Activated CD4-positive, CD25-positive, alpha-beta regulatory T cell treated with anti-CD3 and anti-CD28 coated beads, Interleukin-2, amount 50 U/mL, for 72 hours (primary cell): Measurements from ENCODE around the gene PRKG1.

Experiments used
- DNase-seq: peaks from one replicate; pipeline ENCODE4 v3.0.0; 2021

The PRKG1 gene

DNA sequence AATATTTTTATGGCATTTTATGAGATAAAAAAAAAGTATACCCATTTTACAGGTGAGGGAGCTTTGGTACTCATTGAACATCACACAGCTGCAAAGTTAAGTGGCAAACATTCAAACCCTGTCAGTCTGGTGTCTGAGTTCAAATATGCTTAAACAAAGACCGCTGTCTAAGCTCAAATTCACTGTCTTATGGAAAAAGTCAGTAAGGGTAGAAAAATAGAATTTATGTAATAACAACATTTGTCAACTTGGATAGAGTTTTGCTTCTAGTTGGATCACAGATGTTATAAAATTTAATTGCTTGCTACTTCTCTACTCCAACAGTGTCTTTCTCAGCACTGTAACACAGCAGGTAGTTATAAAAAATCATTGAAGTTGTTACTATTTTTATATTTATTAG, 786.8 kb downstream of the PRKG1 start:
- DNase-seq = no peak

DNA sequence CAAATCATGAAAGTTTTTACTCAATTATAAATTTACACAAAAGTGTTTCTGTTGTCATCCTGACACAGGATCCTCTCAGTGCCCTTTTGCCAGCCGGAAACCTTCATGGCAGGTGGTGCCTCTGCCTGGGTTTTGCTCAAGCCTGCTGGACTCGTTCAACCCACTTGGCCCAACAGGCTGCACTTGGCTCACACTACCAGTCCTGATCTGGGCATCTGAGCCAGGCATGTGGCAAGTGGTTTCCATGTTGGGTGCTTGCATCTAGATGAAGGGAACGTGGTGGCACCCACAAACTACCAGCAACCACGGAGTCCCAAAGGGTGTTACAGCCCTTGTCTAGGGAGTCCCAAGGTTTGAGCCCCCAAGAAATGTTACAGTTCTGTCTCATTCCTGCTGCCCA, 787.4 kb downstream of the PRKG1 start:
- DNase-seq = no peak

DNA sequence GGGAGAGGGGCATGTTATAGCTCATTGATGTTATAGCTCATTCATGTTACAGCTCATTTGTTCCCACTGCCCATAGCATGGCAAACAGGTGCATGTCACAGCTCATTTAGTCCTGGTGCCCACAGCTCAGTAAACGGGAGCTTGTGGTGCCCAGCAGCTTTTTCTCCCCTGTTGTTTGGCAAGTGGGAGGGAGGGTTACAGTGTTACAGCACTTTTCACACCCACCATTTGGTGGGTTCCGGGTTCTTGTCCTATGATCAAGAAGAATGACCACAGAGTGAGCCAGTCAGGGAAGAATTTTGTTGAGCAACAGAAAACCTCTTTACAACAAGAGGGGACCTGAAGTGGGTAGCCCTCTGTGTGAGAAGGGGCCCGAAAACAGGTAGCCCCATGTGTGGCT, 787.9 kb downstream of the PRKG1 start:
- DNase-seq = no peak

DNA sequence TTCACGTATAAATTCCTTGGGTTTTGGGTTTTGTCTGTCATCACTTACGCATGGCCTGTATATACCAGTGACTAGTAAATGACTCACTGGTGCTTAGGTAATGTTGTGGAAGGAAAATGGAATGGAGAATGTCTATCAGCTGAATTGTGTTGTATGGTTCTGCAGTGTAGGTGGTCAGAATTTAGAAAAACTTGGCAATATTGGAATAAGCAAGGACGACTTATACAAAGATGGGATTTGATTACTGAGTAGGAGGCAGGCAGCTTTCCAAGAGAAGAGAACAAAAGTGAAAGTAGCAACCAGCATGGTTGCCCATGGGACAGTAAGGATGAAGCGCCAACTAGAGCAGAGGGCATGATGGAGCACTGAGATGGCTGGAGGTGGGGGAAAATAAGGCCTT, 793.7 kb downstream of the PRKG1 start:
- DNase-seq = no peak

DNA sequence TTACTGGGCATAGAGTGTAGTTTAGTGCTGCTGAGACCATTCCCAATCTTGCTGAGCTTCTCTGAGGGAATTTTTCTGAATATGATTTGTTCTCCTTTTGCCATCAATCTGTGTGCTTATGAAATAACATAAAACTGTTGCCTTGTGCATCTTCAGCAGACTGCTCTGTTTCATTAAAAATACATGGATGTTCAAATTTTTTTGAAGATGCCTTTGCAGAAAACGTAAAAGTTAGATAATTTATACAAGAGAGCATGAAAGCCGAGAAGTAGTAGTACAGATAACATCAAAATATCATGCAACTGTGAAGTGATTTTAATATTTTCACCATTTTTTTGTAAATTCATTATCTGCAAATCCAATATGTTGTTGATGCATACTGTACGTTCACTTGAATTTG, 799.8 kb downstream of the PRKG1 start:
- no peak for DNase-seq

DNA sequence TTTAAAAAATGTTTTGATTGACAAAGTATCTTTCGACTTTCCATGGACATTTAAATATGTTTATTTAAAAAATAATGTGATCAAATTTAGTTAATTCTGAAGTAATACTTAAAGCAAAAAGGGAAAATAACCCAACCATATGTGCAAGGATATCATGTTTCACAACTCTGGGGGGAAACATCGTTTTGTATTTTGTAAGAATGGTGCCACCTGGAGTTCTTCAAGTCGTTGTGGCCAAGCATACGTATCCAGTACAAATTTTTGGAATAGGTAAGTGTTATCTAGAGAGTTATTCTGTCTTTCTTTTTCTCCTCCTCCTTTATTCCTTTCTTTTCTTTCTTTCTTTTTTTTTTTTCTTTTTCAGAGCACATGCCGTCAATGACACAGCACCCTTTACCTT, 801.3 kb downstream of the PRKG1 start:
- no peak for DNase-seq

DNA sequence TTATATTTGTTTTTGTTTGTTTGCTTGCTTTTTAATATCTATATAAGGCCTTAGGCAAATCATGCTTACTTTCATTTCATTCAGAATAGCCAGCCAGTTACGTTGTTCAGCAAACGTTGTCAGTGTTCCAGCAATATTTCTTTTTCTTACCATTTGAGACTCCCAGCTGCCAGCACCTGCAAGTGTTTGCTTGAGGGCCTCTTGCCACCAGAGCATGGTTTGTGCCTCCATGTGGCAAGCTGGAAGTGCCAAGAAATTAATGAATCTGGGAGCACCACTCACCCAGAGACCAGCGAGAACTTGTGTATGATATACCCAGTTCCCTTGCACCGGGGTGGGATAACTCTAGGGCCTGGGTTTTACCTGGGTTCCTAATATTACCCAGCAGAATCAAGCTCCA, 802.2 kb downstream of the PRKG1 start:
- no peak for DNase-seq

DNA sequence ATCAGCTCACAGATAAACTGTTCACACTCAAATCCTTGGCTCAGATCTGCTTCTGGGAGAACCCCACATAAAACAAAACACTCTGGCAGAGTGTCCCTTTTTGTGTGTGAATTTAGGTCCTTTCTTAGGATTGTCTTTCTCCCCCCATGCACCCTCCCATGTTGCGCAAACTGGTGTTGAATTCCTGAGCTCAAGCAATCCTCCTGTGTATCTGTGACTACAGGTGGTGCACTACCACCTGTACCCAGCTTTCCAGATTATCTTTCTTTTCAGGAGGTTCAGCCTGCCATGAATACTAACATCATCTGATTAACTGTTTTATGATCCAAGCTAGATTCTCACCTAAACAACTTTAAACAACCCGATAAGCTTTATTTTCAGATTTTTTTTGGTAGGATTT, 802.7 kb downstream of the PRKG1 start:
- DNase-seq = no peak

DNA sequence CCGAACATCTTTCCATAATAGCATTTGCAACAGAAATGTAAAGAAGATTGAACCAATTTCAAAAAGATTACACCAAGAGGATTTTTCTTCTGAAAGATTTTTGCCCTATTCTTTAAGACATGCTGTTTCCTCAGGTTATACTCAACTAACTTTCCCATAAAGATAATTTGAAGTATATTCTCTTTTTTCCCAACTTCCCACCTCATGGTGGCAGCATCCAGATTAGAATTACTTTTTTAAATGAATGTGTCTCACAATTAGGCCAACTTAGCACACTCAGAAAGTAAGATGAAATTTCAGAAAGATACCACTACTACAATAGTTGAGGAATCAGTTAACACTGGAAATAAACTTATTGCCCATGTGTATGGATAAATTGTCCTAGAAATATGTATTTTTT, 803.3 kb downstream of the PRKG1 start:
- DNase-seq = no peak

DNA sequence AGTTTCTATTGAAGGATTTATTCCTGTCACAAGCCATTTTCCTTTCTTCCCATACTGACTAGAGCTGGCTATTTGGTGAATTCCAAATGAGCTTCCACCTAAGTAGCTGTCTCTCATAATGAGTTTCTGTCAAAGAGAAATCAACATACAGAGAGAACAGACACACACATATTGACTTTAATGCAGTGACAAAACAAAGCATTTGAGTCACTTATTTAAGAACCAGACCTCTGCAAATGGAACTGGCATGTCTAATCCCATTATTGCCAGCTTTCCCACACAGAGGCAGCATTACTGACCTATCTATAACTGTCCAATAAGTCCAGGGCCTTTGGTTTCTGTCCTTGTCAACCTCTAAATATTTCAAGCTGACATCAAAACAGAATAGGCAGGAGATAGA, 804.4 kb downstream of the PRKG1 start:
- no peak for DNase-seq

DNA sequence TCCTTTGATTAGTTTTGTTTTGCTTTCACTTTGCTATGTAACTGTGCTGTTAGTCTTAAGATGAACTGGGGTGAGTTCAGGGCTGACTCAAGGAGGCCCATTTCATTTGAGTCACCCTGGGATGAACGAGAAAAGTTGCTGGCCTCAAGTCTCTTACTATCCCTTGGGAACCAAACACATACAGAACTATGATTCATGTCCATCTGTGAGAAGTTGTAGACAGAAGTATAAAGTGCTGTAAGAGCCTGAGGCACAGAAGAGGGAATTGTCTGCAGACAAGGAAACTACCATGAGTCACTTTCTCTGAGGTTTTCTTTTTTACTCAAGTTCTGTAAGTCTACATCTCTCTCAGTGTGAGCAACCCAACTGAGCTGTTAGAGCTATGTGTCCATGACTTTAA, 805.0 kb downstream of the PRKG1 start:
- DNase-seq = no peak

DNA sequence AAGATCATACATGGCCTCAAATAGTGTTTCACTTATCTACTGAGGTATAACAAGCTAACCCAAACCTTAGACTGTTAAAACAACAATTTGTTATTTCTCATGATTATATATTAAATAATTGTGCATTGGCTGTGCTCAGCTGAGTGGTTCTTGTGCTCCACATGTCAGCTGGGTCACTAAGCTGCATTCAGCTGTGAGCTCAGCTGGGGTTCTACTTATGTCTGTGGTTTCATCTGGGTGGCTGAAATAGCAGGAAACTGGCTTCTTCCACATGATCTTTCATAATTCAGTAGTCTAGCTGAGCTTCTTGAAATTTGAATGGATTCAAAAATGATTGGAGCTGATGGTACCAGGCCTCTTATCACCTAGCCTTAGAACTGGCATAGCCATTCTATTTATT, 806.9 kb downstream of the PRKG1 start:
- no peak for DNase-seq

DNA sequence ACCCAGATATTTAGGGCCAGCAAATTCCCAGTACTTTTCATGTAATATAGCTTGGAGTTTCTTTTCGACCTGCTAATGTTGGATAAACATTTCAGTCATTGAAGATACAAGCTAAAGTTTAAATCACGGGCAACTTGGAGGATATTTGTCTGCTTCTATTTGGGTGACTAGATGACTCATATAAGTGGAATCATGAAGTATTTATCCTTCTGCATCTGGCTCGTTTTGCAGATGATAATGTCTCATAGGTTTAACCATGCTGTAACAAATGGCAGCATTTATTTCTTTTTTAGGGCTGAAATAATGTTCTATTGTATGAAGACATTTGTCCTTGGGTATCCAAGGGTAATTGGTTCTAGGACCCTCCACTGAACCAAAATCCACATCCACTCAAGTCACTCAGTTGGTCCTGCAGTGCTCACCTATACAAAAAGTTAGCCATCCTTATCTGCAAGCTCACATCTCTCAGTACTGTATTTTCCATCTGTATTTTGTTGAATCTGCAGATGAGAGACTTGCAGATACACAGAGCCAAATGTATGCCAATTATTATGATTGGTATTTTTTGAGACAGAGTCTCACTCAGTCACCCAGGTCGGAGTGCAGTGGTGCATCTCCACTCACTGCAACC, 812.3 kb downstream of the PRKG1 start:
- DNase-seq = no peak

DNA sequence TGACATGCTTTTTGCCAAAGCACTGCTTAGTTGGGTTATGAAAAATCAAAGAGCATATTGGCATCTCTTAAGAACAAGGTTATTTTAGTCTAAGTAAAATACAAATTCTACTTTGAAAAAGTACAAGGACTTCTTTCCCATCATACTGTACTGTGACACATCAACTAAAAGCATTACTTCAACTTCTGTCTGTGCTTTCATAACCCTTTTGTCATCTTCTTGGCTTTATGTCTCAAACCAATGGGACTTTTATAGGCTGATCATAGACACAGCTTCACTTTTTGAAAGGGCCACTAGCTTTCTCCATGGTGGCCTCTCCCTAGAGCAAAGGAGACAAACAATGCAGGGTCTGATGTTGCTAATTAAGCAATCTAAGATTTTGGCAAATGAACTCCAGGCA, 814.0 kb downstream of the PRKG1 start:
- DNase-seq = no peak

DNA sequence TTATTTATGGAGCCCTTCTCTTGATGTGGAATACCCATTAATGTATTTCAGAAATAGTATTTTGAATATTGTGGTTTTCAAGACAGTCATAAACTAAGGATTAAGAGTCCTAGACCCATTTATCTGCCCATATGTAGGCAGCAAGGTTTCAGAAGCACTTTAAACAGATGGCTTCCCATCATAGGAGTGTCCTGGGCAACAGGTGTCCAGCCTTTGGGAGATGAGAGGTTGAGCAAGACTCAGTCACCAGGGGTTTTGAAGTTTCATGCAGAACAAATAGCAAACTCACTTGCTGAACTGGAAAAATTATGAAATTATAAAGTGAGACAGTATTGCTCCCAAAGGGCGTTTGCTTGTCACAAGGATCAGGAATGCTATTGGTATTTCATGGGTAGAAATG, 818.0 kb downstream of the PRKG1 start:
- no peak for DNase-seq

DNA sequence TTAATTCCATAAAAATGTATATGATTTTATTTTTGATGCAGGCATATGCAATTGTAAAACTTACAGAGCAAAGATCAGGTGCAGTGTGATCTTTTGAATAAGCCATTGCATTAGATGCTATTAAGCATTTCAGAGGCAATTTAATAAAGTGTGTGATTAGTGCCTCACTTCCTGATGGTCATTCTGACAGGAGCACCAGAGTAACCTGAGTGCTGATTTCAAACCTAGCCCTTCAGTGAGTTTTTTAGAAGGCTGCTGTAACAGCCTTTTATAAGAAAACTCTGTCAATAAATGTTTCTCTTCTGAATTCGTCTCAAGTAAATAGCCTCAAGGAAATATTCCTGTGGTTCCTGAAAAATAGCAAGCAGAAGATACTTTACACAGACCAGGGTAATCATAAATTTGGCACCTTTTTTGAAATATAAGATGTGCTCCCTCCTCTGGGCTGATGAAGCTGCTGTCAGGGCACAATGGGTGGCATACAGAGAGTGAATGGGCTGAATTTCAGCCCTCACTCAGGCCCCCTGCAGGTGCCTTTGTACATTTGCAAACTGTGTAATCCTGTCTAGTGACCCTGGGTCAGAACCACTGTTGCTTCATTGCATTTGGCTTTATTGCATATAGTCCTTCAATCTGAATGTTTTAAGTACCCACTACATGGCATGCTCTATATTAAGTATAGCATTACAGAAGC, 818.8 kb downstream of the PRKG1 start:
- DNase-seq = no peak

DNA sequence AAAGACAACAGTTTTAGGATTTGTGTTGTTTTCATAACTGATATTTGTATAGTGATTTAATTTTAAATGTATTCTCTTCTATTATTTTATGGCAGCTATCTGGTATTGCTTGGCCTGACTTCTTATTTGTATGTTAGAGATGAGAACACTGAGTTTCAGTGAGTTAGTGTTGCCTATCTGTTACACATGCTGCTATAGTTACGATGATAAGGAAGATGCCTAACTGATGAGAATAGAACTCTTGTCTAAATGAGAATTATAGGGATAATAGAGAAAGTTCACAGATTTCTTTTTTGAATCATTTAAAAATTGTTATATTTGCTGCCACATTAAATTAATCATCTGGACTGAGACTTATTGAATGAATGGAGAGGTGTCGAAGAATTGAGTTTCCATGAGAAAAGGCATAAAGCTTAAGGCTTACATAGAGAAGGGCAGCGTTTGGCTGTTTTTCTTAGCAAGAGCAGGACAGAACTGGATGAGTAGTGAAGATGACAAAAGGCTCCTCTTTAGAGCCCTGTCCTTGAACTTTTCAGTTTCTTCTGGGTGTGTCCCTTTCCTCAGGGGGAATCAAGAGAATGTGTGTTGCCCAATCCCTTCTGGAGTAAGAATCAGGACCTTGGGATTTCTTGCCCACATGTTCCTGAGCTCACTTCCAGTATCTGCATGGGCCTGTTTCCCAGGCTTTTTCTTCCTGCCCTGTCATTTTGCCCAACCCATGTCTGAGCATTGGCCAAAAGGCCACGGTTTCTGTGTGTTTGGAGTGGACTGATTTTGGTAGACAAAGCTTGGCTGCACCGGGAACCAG, 820.7 kb downstream of the PRKG1 start:
- DNase-seq = no peak

DNA sequence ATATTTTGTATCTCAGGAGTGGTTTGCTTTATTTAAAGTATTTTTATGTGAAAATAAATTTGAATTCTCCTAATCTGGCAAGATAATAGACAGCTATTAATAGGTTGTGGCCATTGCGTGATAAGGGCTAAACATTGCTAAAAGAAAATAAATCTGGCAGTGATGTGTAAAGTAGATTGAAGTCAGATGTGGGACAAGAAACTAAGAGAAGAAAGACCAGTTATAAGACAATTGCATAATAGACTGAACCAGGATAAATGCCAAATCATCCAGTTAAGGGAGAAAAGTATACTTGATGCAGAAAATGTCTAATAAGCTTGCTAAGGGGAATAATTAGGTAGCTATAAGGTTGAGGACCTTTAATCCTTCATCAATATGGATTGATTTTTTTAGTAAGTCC, 822.6 kb downstream of the PRKG1 start:
- DNase-seq = no peak

DNA sequence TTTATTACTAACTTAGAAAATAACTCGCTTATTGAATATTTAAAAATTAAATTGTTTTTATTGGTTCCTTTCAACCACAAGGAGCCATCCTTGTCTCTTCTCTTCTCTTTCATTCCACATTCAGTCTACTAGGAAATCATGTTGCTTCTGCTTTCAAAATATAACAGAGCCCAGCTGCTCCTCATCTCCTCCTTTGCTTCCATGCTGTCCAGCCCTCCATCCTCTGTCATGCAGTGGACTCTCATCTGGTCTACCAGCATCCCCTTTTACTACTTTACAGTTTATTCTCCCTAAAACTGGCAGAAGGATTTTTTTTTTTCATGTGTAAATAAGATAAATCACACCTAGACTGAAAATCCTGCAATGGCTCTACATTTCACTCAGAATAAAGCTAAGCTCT, 823.3 kb downstream of the PRKG1 start:
- no peak for DNase-seq

DNA sequence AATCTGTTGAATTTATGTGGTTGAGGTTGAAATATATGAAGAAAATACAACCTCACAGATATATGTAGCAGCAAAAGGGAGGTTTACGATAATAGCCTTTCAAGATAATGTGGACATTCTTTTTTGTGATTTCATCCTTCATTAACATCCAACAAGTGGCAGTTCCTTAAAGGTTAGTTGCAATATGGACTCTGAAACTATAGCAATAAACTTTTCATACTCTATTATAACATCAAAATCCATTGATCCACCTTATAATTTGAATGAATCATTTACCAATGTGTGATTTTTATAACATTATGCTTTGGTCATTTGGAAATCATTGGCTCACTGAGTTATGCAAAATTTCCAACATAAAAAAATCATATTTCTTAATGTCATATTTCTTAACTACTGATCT, 825.9 kb downstream of the PRKG1 start:
- DNase-seq = no peak

DNA sequence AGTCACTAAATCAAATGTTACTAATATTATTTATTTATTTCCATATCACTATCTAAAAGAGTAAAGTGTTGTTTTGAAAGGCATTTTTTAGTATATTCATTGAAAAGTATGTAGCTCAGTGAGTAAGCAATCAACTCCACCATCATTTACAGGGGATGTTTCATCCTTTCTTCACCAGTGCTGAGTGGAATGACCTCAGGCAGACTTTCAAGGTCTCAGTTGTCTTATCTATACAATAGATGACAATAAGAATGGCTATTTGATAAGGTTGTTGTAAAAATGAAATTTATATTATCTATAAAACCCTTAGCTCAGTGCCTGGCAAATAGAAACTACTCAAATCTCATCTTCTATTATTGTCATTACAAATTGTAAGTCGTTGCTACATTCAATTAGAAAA, 829.4 kb downstream of the PRKG1 start:
- DNase-seq = no peak

DNA sequence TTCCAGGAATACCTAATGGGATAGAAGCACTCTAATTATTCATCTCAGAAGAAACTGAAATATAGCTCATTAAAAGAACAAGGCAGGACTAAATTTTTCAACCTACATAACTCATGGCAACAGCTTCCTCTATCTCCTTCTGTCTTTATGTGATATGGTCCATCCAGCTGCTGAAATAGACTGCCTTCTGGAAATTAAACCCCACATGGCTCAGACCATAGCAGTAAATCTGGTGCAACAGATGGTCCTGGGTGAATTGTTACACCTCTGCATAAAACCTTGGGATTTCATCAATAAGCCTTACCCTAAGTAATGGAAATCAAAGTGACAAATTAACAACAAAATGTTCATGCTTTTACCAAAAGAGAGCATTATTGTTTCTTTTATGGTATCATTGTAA, 830.7 kb downstream of the PRKG1 start:
- DNase-seq = no peak

DNA sequence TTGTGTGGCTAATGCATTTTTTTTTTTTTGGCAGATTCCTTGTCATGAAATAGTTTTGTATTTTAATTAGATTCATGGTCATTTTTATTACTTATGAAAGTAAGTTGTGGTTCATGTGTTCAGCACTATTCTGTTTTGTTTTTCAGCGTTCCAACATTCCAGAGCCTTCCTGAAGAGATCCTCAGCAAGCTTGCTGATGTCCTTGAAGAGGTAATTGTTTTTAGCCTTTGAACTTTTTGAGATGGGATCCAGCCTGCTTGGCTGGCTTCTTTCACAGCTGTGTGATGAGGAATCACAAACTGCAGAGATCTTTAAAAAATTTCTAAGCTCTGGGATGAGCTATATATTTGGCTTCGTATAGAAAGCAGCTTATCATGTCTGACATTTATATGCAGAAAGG, 833.1 kb downstream of the PRKG1 start:
- no peak for DNase-seq

DNA sequence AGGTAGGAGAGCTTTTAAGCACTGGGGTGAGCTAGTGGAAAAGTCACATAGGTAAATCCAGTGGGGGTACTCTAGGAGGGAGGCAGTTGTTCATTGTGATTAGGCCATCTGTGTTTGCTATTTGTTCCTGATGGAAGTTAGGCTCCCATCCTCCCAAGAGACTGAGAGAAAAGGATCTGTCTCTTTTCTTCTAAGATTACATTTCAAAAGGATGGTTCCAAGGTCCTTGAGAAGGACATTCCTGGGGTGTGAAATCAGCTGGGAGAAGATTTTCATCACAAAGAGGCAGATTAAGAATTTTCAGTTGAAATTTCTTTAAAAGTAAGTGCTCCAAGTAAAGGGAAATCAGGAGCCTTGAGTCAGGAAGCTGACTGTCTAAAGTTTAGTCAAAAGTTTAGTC, 835.9 kb downstream of the PRKG1 start:
- no peak for DNase-seq
